ENCODE measurements around the gene ARG2.

Gene ARG2

GRCh38 chr14:67574156-67574555 lies 45.6 kb upstream of the ARG2 start:
- TF ChIP-seq, protein P1, sequence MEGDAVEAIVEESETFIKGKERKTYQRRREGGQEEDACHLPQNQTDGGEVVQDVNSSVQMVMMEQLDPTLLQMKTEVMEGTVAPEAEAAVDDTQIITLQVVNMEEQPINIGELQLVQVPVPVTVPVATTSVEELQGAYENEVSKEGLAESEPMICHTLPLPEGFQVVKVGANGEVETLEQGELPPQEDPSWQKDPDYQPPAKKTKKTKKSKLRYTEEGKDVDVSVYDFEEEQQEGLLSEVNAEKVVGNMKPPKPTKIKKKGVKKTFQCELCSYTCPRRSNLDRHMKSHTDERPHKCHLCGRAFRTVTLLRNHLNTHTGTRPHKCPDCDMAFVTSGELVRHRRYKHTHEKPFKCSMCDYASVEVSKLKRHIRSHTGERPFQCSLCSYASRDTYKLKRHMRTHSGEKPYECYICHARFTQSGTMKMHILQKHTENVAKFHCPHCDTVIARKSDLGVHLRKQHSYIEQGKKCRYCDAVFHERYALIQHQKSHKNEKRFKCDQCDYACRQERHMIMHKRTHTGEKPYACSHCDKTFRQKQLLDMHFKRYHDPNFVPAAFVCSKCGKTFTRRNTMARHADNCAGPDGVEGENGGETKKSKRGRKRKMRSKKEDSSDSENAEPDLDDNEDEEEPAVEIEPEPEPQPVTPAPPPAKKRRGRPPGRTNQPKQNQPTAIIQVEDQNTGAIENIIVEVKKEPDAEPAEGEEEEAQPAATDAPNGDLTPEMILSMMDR (IDR thresholded peaks at IDR 0.05; ENCODE audit: control insufficient read depth, insufficient read depth, low read depth, low read length, missing control alignments), result no peak
- no peak for DNase-seq (ENCODE audit: low read depth)

GRCh38 chr14:67574806-67575205 lies 44.9 kb upstream of the ARG2 start:
- TF ChIP-seq, protein P1 (IDR thresholded peaks at IDR 0.05; ENCODE audit: control insufficient read depth, insufficient read depth, low read depth, low read length, missing control alignments), result no peak
- no peak overlapping the region for H3K4me3 ChIP-seq (ENCODE audit: control insufficient read depth, low read depth, low read length)
- no peak for DNase-seq (ENCODE audit: low read depth)

More at GRCh38 chr14:67574156-67574555, 45.6 kb upstream of the ARG2 start:
- no peak overlapping the region for H3K4me3 ChIP-seq (ENCODE audit: control insufficient read depth, low read depth, low read length)

GRCh38 chr14:67575684-67576083 lies 44.0 kb upstream of the ARG2 start:
- no peak overlapping the region for H3K4me3 ChIP-seq (ENCODE audit: control insufficient read depth, low read depth, low read length)
- DNase-seq (ENCODE audit: low read depth), result no peak
- TF ChIP-seq, protein P1 (IDR thresholded peaks at IDR 0.05; ENCODE audit: control insufficient read depth, insufficient read depth, low read depth, low read length, missing control alignments), result no peak

DNA sequence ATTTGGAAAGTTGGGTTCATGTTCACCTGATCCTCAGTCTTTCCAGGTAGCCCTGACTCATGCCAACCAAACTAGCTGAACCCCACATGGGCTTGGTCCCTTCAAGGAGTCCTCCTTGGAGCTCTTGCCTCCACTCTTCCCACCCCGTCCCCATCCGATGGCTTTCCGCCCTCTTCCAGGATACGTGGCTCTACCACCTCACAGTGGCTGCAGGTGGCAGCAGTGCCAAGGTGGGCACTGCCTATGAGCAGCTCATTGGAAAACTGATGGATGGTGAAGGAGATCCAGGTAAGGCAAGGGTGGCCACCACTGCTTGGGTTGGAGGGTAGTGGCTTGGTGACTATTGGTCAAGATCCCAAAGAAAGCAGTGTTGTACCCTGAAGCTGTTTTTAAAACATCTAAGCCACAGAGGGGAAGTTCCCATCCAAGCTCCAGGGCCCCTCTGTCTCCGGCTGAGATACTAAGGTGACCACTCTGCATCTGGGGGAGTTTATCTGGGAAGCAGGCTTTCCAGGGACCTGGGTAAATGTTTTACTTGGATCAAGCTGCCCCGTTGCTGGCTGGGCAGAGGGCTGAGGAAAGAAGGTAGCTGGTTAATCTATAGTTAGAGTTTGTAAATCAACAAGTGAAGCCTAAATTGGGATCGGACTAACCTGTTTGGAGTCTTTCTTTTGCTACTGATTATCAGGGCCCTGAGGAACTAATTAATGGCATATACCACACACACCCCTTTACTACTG lies 43.3 kb upstream of the ARG2 start:
- TF ChIP-seq, protein P1 (IDR thresholded peaks at IDR 0.05; ENCODE audit: control insufficient read depth, insufficient read depth, low read depth, low read length, missing control alignments), result no peak
- no peak for DNase-seq (ENCODE audit: low read depth)
- no peak overlapping the region for H3K4me3 ChIP-seq (ENCODE audit: control insufficient read depth, low read depth, low read length)

GRCh38 chr14:67577181-67577808 lies 42.4 kb upstream of the ARG2 start:
- DNase-seq (ENCODE audit: low read depth), result no peak
- TF ChIP-seq, protein P1 (IDR thresholded peaks at IDR 0.05; ENCODE audit: control insufficient read depth, insufficient read depth, low read depth, low read length, missing control alignments), result no peak
- H3K4me3 ChIP-seq (ENCODE audit: control insufficient read depth, low read depth, low read length), result no peak overlapping the region

DNA sequence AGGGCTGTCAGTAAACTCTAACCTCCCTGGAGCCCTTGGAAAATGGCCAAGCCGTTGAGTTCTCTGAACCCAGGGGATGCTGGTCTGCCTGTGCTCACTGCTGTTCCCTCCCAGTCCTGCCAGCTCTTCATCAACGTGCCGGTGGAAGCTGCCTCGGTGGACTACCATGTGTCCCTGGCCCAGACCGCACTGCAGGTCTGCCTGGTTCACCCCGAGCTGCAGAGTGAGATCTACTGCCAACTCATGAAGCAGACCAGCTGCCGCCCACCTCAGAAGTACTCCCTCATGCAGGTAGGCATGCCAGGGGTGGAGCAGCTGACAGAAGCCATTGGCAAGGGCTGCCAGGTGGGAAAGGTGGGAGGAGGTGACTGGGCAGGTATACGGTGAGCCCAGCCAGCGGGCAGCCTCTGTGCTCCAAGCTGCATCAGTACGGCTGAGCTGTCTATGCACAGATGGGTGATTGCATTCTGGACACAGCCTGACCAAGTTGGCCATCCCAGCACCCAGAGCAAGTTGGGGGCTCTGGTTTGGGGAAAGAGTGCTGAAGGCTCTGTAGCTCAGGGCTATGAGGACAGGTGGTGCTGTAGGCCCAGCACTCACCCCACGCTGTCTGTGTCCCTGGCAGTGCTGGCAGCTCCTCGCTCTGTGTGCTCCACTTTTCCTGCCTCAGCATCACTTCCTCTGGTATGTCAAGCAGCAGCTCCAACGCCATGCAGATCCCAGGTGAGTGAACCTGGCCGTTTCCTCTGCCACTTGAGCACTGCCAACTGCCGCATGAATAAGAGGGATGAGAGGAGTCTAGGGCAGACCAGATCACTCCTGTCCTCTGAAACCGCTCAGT lies 41.6 kb upstream of the ARG2 start:
- DNase-seq (ENCODE audit: low read depth), result no peak
- TF ChIP-seq, protein P1 (IDR thresholded peaks at IDR 0.05; ENCODE audit: control insufficient read depth, insufficient read depth, low read depth, low read length, missing control alignments), result no peak
- no peak overlapping the region for H3K4me3 ChIP-seq (ENCODE audit: control insufficient read depth, low read depth, low read length)
